ENCODE results near the gene ULK3.

ULK3 gene

GRCh38 chr15:74816624-74817369, 26.2 kb downstream of the ULK3 start:
- TF ChIP-seq CTCF (IDR thresholded peaks at IDR 0.05; ENCODE audit: insufficient read depth, low read depth, low read length, missing control alignments), result no peak
- H3K4me3 ChIP-seq (ENCODE audit: low read length), result no peak overlapping the region
- DNase-seq (ENCODE audit: low read depth), result peak; percentile 48

DNA sequence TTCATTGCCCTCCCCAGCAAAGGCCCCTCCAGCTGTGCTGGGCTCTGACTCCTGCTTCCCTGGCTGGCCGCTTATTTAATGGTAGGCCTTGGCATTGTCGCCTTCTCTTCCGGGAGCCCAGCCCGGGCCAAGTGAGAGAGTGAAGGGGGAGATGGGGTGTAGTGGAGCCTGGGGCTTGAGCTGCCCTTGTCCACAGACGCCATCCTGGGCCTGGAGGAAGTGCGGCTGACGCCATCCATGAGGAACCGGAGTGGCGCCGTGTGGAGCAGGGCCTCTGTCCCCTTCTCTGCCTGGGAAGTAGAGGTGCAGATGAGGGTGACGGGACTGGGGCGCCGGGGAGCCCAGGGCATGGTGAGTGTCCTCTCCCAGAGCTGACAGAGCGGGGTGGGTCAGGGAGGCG, 27.0 kb downstream of the ULK3 start:
- DNase-seq (ENCODE audit: low read depth), result no peak
- no peak for TF ChIP-seq CTCF (IDR thresholded peaks at IDR 0.05; ENCODE audit: insufficient read depth, low read depth, low read length, missing control alignments)
- H3K4me3 ChIP-seq (ENCODE audit: low read length), result no peak overlapping the region

DNA sequence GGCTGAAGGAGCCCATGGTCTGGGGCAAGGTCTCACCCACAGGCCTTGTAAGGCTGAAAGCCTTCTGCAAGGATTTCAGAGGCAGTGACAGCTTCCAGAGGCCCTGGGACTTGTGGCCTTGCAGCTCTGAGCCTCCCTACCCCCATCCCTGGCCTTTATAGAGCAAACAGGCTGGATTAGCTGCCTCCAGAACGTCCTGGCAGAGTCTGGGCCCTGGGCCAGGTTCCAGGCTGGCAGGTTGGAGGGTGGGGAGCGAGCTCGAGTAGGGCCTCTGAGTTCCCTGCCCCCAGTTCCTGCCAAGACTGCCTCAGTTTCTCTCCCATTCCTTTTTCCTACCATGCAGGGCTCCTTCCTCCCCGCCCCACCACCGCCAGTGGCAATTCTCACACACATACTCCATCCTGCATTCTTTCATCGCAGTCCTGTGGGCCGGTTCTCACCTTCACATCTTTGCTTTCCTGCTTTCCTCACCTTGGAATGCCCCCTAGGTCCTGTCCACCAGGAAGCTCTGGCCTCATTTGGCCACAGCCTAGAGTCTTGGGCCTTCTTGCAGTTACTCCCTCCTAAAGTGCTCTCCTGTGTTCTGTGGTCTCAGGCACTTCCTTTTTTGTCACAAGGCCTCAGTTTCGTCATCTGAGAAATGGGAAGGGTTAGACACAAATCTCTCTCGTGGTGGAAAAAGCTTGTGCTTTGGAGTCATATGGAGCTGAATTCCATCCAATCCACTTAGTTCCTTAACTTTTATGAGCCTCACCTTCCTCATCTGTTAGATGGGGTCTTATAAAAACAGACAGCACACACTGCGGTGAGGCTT, 27.6 kb downstream of the ULK3 start:
- TF ChIP-seq CTCF (IDR thresholded peaks at IDR 0.05; ENCODE audit: insufficient read depth, low read depth, low read length, missing control alignments), result no peak
- no peak overlapping the region for H3K4me3 ChIP-seq (ENCODE audit: low read length)
- peak; percentile 34 for DNase-seq (ENCODE audit: low read depth)

DNA sequence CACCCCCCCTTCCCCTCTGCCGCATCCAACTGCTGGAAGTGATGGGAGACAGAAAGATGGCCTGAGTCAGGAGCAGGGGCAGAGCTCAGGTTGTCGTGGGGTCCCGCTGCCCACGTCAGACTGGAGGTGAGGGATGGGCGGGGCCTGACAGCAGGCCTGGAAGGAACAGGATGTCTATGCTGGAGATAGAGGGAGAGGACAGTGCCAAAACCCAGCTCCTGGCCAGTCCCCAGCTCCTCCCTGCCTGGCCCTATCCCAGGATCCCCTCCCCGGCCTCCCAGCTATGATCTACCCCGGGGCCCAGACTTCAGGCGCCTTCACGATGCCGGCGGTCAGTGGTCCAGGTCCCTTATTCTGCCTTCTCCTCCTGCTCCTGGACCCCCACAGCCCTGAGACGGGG, 30.4 kb downstream of the ULK3 start, which contains the start of gene LMAN1L:
TSS of gene LMAN1L (plus strand) at position 303 of the 400 bp plus-strand sequence. CDS start at position 323, 20 bp downstream.
- no peak within 1 kb of the TSS for H3K4me3 ChIP-seq (ENCODE audit: low read length)
- no peak for DNase-seq (ENCODE audit: low read depth)
- TF ChIP-seq CTCF (IDR thresholded peaks at IDR 0.05; ENCODE audit: insufficient read depth, low read depth, low read length, missing control alignments), result no peak

GRCh38 chr15:74809956-74810355, 33.0 kb downstream of the ULK3 start:
- no peak for DNase-seq (ENCODE audit: low read depth)
- H3K4me3 ChIP-seq (ENCODE audit: low read length), result no peak overlapping the region
- TF ChIP-seq CTCF (IDR thresholded peaks at IDR 0.05; ENCODE audit: insufficient read depth, low read depth, low read length, missing control alignments), result no peak

GRCh38 chr15:74809242-74809641, 33.7 kb downstream of the ULK3 start:
- no peak overlapping the region for H3K4me3 ChIP-seq (ENCODE audit: low read length)
- DNase-seq (ENCODE audit: low read depth), result no peak
- no peak for TF ChIP-seq CTCF (IDR thresholded peaks at IDR 0.05; ENCODE audit: insufficient read depth, low read depth, low read length, missing control alignments)
